HG02610 (cell line): ENCODE results near the gene WWC1.
"Not testable (repeated sequence)": the region's sequence is repeated elsewhere in the genome, so short reads cannot be mapped to it uniquely, and the experiment has no call there.

Experiments
- ATAC-seq: cut with Tn5 transposase; IDR thresholded peaks from one replicate; pipeline ENCODE4 v1.9.1; 2021; ENCODE audit warnings: mild to moderate bottlenecking, moderate library complexity; ENCODE audit not compliant: unreplicated experiment

The WWC1 gene

DNA sequence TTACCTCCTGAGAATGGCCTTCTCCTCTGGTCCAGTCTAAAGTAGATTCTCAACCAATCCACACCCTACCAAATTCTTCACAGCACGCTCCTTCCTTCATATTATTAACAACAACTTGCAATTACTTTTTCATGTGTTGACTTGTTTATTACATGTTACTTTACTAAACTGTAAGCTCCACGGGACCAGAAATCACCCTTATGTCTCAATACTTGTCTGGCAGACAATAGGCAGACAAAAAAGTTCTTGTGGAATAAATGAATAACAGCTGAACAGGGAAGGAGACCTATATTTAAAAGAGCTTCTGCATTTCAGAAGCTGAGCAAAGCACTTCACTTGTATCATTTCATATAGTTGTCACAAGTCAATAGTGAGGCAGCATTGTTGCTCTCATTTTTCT lies 5.7 kb upstream of the WWC1 start:
- ATAC-seq, result no peak

DNA sequence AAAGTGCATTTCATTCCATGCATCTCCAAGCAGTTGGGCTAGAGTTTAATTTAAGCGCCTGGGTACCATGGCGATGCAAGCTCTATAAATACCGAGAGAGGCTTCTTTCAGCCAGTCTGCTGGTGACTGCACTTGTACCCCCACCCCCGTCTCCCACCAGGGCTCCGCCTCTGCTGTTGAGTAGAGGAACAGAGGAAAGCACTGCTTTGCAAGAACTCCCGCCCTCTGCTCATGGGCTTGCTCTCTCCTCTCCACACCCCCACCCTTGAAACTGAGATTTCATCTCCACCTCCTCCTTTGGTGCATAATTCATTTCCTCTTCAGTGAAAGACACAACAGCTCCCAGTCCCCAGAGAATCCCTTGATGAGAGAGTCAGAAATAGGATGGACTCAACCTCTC lies 5.1 kb upstream of the WWC1 start:
- ATAC-seq, result no peak

DNA sequence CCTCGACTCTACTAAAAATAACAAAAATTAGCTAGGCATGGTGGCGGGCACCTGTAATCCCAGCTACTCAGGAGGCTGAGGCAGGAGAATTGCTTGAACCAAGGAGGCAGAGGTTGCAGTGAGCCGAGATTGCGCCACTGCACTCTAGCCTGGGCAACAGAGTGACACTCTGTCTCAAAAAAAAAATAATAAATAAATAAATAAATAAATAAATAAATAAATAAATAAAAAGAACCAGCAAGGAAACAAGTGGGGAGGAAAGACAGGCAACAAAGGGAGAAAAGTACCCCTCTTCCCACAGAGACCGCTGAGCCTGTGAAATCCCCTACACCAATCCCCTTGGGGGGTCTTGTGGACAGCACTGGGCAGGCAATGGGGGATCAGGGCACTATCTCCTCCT lies 4.6 kb upstream of the WWC1 start:
- ATAC-seq, result not testable (repeated sequence)

DNA sequence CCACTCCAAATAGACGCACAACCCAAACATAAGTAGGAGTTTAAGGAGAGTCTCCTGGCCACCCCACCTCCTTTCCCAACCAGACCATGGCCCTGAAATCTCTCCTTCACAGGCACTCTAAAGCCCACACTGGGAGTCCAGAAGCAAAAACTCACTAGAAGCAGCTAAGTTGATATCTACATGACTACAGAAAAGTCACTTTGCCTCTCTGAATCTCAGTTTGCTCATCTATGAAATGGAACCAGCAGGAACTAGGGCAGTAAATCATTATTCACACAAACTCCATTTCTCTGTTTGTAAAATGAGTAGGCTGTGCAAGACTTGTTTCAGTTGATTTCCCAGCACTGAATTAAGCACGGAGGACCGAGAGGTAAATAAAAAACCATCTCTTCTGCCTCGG lies 4.1 kb upstream of the WWC1 start:
- ATAC-seq, result no peak

DNA sequence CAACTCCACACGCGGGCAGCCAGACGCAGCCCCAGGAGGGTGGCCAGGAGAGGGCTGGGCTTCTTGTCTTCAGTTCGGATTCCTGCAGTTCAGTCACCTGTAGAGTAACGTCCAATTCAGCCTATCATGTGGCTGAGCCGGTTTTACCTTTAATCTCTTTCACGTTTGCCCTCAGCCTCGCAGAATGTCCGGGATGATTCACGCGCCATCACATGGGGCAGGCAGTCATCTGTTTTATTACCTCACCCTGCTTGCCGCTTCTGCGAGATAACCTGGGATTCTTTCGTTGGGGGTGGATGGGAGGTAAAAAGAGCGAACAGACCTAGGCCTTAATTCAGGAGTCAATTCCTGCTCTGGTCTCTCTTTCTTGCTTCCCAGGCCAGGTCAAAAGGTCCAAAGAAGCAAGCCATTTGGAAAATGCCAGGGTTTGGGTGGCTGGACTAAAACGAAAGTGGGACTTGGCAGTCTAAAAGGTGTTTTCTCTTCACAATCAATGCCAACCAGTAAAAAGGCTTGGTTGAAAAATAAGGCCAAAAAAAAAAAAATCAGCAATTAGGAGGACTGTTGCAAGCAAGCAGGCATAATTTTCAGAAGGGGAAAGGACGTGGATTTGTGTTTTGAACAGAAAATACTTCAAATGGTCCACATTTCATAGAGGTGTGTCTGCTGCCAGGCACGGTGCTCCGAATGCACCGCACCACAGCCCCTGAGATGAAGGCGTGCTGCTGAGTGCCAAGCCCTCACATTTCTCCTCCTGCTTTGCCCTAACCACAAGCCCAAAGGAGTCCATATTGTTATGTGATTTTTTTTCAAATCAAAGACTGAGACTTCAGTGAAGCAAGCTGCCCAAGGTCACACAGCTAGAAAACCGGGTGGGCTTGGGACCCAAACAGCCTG lies 2.8 kb upstream of the WWC1 start:
- ATAC-seq, result no peak

DNA sequence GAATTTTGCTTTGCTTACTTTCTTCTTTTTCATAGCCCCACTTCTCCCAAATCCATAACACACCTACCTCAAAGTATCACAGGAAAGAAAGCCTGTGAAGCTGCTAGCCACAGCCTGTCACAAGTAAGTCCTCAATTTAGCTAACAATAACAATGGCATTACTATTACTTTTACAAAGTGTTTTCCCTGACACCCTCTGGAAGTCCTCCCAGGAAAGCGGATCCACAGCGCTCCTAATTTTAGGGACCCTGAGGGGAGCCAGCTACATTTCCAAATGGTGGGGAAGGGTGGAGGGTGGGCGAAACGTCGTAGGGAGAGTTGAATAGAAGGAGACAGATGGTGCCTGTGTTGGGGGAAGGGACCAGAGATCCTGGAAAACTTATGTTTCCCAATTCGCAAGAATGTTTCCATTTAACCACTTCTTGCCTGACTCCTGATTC lies 523 bp upstream of the WWC1 start:
- ATAC-seq, result no peak

DNA sequence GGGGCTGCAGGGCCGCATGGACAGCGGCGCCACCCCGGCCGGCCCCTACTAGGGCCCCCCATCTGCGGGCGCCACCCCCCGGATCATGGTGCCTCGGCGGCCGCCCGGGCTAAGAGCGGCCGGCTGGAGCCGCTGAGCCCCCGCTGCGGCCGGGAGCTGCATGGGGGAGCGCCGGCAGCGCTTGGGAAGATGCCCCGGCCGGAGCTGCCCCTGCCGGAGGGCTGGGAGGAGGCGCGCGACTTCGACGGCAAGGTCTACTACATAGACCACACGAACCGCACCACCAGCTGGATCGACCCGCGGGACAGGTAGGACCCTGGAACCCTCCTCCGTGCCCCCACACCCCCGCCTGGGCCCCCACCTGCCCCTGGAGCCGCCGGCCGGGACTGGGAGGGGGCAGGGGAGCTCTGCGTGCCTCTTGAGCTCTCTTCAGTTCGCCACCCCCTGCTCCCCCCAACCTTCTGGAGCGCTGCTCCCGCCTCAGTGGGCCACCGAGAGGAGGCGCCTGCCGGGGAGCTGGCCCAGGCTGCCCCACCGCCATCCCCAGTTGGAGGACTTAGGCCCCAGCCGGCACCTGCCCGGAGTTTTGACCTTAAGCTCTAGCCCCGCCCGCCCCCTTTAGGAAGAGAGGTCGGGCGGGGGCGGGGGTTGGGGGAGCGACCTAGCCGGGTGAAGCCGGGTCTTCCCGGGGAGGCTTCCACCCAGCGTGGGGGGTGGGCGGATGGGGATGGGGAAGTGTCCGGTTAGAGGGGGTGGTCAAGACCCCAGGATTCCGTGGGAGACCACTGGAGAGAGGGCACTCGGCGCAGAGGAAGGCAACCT lies 730 bp downstream of the WWC1 start:
- ATAC-seq, result no peak

DNA sequence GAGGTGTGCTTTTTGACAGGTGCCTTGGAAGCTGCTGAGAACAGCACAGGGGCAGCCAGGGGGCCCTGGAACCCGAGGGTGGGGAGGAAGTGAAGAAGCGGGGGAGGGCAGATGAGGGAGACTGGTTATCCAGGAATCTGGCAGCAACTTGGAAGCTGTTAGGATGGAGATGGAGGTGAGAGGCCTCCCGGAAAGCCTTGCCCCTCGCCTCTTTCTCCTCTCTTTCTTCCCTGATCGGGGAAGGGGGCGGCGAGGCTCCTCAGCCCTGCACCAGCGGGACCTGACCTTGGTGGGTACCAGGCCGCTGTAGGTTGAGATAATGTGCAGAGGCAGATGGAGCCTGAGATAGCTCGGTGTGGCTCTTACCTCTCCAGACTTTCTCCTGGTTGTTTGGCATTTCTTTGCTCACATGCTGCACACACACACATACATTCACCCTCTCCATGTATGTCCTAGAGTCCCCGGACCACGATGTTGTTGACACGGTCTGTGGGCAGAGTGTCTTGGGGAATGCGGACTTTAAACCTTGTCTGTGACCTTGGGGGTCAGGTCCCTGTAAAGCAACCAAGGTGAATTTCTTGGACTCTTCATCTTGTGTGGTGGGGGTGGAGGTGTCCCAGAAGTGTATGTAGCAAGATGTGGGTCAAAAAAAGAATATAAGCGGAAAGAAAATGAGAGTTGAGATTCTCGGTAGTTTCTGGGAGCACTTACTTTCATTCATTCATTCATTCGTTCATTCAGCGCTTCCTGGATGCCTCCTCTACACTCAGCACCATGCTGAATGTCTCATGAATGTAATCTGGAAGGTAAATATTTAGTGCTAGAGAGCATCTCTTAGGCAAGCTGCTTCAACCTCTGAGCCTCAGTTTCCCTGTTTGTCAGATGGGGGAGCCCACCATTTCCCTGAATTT lies 1.6 kb downstream of the WWC1 start:
- no peak for ATAC-seq

DNA sequence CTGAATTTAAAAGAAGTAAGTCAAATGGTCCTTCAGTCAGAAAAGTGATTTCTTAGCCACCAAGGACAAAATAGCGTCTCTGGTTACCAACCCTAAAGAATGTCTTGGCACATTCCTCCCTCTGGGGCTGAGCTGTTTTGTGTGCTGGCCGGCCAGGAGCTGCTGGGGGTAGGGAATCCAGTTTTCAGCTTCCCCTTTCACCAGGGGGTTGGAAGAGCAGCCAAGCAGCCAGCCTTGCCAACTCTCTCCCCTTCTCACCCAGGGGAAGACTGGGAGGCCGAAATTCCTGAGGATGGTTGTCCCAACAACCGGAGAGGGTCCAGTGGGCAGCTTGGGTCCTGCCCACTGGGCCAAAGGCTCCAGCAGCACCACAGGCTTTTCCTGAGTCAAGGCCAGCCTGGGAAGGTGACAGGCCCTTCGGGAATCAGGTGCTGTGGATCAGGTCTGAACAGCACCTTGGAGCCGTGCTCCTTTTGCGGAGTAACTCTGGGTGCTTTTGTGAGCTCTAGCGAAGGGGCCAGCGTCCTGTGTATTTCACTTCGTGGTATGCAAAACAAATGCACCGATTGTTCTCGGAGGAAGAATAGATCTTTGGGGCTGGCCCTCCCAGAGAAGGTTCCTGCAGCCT lies 4.2 kb downstream of the WWC1 start:
- ATAC-seq, result no peak

DNA sequence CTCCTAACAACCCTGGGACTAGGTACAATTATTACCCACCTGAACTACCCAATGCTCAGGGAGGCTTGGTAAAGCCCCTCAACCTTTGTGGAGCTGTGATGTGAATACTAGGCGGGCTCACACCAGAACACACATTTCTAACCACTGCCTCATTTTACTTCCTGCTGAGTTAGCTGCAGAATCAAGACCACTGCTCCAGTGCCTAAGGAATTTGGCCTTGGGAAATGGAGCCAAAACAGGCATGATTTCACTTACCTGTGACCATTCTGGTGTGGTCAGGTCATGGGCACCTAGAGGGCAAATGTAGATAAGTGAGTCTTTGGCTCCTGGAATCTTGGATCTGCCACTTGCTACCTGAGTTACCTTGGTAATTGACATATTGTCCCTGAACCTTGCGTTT lies 5.2 kb downstream of the WWC1 start:
- ATAC-seq, result no peak

DNA sequence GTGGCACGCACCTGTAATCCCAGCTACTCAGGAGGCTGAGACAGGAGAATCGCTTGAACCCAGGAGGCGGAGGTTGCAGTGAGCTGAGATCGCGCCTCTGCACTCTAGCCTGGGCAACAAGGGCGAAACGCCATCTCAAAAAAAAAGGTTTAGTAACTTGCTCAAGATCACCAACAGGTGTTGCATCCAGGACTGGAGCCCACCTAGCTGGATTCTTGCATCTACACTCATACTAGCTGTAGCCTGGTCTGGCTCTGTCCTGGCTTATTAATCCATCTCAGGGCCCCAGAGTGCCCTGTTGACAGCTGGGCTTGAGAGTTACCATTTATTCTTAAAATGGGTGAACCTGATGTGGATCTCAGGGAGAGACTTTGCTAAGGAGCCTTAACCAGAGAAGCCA lies 7.5 kb downstream of the WWC1 start:
- no peak for ATAC-seq

DNA sequence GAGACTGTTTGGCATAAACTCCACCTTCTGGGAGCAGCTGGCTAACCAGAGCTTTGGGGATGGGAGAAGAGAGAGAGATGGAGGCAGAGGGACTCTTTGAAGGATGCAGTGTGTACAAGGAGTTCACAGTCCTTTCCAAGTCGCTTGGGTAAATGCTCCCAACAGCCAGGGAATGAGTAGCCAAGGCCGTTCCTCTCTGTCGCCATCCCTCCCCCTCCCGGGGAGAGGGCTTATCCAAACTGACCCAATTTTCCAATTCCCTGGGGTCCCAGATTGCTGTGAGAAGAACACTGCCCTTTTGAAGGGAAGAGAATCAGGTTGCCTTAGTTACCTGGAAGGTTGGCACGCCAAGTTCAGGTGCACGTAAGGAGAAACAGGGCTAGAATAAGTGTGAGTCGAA lies 7.9 kb downstream of the WWC1 start:
- ATAC-seq, result no peak

DNA sequence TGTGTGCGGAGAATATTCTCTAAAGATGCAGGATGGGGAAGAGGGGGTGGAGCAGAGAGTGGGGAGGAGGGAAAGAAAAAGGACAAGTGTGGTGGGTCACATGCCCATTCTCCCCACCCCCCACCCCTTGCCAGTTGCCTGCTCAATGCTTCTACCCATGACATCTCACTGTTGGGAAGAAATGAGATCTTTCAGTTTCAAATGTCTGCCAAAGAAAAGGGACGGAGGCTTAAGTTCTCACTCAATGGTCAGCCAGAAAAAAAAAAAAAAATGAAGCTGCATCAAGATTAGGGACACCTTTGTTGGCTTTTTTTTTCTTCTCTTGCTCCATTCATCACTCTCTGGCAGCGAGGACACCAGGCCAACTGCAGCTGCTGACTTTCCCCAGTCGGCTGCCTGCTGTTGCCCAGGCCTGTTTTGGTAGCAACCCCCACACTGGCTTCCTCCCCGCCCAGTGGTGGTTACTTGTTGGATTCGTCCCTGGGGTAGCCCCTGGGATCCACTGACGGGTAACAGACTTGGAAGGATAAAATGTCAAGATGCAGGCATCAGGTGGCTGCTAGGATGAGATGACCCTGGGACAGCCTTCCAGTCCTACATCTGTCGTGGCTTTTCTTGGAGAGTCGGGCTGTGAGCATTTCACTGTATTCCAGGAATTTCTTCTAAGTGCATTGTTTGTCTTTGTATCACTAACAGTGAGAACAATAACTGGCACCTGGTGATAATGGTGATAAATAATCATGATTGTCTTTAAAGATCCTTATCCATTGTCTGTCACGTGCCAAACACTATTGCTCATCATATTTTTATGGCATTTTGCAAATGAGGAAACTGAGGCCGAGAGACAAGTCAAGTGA lies 9.1 kb downstream of the WWC1 start:
- ATAC-seq, result no peak

DNA sequence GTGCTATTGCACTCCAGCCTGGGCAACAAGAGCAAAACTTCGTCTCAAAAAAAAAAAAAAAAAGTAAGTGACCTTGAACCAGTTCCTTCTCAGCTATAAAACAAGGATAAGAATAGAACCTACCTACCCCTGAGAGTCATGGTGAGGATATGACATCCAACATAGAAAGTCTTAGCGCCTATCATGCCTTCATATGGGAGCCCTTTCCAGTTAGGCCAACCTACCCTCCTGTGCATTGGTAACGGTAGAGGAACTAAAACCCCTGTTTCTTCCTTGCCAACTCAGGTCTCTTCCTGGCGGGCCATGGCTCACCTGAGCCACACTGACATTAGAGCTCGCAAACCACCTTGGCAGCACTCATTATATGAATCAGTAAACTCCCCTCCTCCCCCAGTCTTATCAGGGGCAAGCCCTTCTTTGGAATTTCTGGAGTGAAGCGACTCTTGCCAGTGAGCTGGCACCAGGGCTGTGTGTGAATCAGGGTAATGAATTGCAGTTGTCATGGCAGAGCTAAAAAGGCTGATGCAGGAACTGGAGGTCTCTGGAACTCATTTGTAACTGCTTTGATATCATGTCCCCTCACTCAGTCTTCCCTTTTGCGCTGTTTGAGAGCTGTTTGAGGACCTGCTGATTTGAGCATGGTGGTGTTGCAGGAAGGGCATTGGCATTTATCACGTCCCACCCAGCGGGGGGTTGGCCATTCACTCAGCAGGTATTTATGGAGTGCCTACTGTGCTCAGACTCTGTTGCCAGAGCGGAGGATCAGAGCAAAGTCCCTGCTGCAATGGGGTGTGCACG lies 10.3 kb downstream of the WWC1 start:
- no peak for ATAC-seq

DNA sequence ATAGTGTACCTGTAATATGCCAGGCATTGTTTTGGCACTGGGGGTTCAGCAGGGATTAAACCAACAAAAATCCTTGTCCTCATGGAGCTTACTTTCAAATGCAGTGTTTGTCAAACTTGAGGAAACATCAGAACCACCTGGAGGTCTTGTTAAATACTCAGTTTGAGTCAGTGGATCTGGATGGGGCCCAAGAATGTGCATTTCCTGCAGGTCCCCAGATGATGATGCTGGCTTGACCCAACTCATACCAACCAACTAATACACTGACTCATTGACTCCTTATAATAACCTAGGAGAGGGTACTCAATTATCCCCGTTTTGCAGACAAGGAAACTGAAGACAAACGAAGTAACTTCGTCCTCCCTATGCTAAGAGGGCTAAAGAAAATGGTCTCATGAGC lies 11.3 kb downstream of the WWC1 start:
- no peak for ATAC-seq

DNA sequence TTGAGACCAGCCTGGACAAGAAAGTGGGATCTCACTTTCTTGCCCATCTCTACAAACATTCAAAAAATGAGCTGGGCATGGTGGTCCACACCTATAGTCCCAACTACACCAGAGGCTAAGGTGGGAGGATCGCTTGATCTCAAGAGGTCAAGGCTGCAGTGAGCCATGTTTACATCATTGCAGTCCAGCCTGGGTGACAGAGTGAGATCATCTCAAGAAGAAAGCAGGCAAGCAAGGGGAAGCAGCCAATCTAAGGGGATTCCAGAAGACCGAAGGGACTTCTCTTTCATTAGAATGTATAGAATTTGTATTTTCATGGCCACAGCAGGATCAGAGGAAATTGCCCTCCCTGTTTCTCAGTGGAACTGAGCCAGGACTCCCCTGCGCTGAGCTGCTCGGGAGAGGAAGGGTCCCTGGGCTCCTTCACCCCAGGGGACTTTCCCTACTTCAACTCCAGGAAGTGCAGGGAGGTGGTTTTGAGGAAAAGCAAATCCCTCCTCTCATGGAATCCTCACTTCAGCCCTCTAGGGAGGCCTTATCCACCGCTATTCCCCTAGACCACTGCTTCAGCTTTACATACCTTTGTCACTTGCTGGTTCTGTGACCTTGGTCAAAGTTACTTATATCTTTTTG lies 12.1 kb downstream of the WWC1 start:
- ATAC-seq, result no peak

DNA sequence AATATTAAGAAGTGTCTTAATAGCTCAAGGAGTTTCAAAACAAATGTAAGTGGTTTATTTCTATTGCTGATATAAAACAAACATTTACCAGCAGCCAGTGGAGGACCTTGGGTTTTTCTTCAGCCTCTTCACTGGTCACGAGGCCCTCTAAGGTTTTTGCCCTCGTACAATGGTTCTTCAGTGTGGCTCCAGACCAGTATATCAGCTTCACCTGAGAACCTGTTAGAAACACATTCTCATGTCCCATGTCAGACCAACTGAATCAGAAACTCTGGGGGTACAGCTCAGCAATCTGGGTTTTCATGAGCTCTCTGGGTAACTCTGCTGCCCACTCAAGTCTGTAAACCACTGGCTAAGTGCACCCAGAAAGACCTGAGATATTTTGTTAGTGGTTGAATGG lies 12.9 kb downstream of the WWC1 start:
- no peak for ATAC-seq

DNA sequence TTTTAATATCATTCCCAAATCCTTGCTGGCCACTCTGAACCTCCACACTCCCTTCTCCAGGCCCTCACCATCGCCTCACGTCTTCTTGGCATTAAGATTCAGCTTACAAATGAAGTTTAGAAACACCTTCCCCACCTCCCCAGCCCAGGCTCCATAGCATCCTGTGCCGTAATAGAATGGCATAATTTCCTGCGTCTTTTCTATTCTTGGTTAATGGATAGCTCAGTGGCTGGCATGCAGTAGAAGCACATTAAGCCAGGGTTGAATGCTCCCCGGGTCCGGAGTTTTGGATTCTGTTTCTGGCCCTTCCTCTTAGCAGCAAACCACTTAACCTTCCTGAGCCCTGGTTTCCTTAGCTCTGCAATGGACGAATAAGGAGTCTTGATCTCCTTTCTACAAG lies 13.8 kb downstream of the WWC1 start:
- ATAC-seq, result no peak
